WTC11 (cell line): ENCODE measurements around the gene RRAGD. TPM values are rescaled to one million over a fixed set of nuclear protein-coding genes. Genes with fewer than 3 reads are reported as not detected.
A peak's percentile ranks its signal among the peaks of the same experiment; 100 is the strongest.

Experiments used
- ATAC-seq: fragments of 200-7000 bp; cut with Tn5 transposase; 2 replicates; pipeline ENCODE4 v1.10.0; 2021; ENCODE audit warnings: mild to moderate bottlenecking, moderate library complexity
- CTCF ChIA-PET: fragments of 300-600 bp; sonication (Branson Sonifier 250); formaldehyde crosslinking; loops from one replicate; lab custom pipeline; 2021; ENCODE audit warnings: antibody characterized with exemption; lab: Charles Lee
- POLR2A ChIA-PET: fragments of 350-600 bp; sonication (Branson Sonifier 250); formaldehyde crosslinking; loops from one replicate; lab custom pipeline; 2021; ENCODE audit warnings: antibody characterized with exemption; lab: Charles Lee
- DNase-seq: peaks from one replicate; pipeline ENCODE4 v3.0.0; 2021; ENCODE audit warnings: low spot score
- H3K27ac Mint-ChIP-seq: 2 replicates; pipeline ENCODE4 v1.8.0; 2021; ENCODE audit warnings: mixed read lengths
- H3K27me3 Mint-ChIP-seq: 2 replicates; pipeline ENCODE4 v1.8.0; 2021; ENCODE audit warnings: low read depth, mild to moderate bottlenecking, moderate library complexity, mixed read lengths
- H3K36me3 Mint-ChIP-seq: 2 replicates; pipeline ENCODE4 v1.8.0; 2021; ENCODE audit warnings: mixed read lengths
- H3K4me1 Mint-ChIP-seq: 2 replicates; pipeline ENCODE4 v1.8.0; 2022; ENCODE audit warnings: mixed read lengths
- H3K4me3 Mint-ChIP-seq: 2 replicates; pipeline ENCODE4 v1.8.0; 2021; ENCODE audit warnings: mild to moderate bottlenecking, moderate library complexity, mixed read lengths
- H3K9me3 Mint-ChIP-seq: 2 replicates; pipeline ENCODE4 v1.8.0; 2021; ENCODE audit warnings: mixed read lengths
- ATF1 ChIP-seq: sonication (generic); formaldehyde crosslinking; IDR thresholded peaks from 2 replicates; pipeline ENCODE4 v1.8.1; 2023; ENCODE audit warnings: mild to moderate bottlenecking, moderate library complexity, missing genetic modification reagents
- CDX4 ChIP-seq: fragments of 250-450 bp; sonication (Bioruptor Pico); IDR thresholded peaks from 2 replicates; pipeline ENCODE4 v1.9.0; 2021; ENCODE audit warnings: moderate library complexity, mild to moderate bottlenecking, inconsistent platforms, borderline replicate concordance
- CTCF ChIP-seq: fragments of 200-600 bp; IDR thresholded peaks from 2 replicates; pipeline ENCODE4 v1.8.0; 2022; ENCODE audit warnings: antibody characterized with exemption
- E2F5 ChIP-seq: sonication (generic); formaldehyde crosslinking; IDR thresholded peaks from 2 replicates; pipeline ENCODE4 v1.8.1; 2022; ENCODE audit warnings: mild to moderate bottlenecking, moderate library complexity, missing genetic modification reagents
- ELF4 ChIP-seq: sonication (generic); formaldehyde crosslinking; IDR thresholded peaks from 2 replicates; pipeline ENCODE4 v1.8.1; 2022; ENCODE audit warnings: low read depth, mild to moderate bottlenecking, moderate library complexity, missing genetic modification reagents
- ESRRA ChIP-seq: sonication (generic); formaldehyde crosslinking; IDR thresholded peaks from 2 replicates; pipeline ENCODE4 v1.8.1; 2022; ENCODE audit warnings: mild to moderate bottlenecking, missing genetic modification reagents, borderline replicate concordance
- ETV6 ChIP-seq: sonication (generic); formaldehyde crosslinking; IDR thresholded peaks from 2 replicates; pipeline ENCODE4 v1.8.1; 2022; ENCODE audit warnings: mild to moderate bottlenecking, missing genetic modification reagents
- GRHL2 ChIP-seq: fragments of 250-450 bp; sonication (Bioruptor Pico); IDR thresholded peaks from 2 replicates; pipeline ENCODE4 v1.8.0; 2022; ENCODE audit warnings: mild to moderate bottlenecking, moderate library complexity; ENCODE audit not compliant: insufficient replicate concordance, severe bottlenecking
- HMGA2 ChIP-seq: fragments of 250-450 bp; sonication (Bioruptor Pico); IDR thresholded peaks from 2 replicates; pipeline ENCODE4 v1.4.0; 2021; ENCODE audit warnings: mild to moderate bottlenecking, moderate library complexity
- MAX ChIP-seq: sonication (generic); formaldehyde crosslinking; IDR thresholded peaks from 2 replicates; pipeline ENCODE4 v1.8.0; 2022; ENCODE audit warnings: mild to moderate bottlenecking, missing genetic modification reagents
- NFATC4 ChIP-seq: fragments of 250-450 bp; sonication (Bioruptor Pico); IDR thresholded peaks from 2 replicates; pipeline ENCODE4 v1.9.0; 2021; ENCODE audit warnings: mild to moderate bottlenecking
- NFE2L1 ChIP-seq: sonication (generic); formaldehyde crosslinking; IDR thresholded peaks from 2 replicates; pipeline ENCODE4 v1.8.1; 2023; ENCODE audit warnings: missing genetic modification reagents
- NFYB ChIP-seq: sonication (generic); formaldehyde crosslinking; conservative IDR thresholded peaks from 2 replicates; pipeline ENCODE4 v1.8.0; 2022; ENCODE audit warnings: low read depth, missing genetic modification reagents
- NR2C2 ChIP-seq: sonication (generic); formaldehyde crosslinking; IDR thresholded peaks from 2 replicates; pipeline ENCODE4 v1.8.0; 2022; ENCODE audit warnings: mild to moderate bottlenecking, missing genetic modification reagents
- NR3C1 ChIP-seq: sonication (generic); formaldehyde crosslinking; conservative IDR thresholded peaks from 2 replicates; pipeline ENCODE4 v1.8.1; 2023; ENCODE audit warnings: low read depth, mild to moderate bottlenecking, missing genetic modification reagents
- OVOL2 ChIP-seq: fragments of 250-450 bp; sonication (Bioruptor Pico); IDR thresholded peaks from 2 replicates; pipeline ENCODE4 v1.9.0; 2021; ENCODE audit warnings: mild to moderate bottlenecking, borderline replicate concordance
- SMAD3 ChIP-seq: sonication (generic); formaldehyde crosslinking; IDR thresholded peaks from 2 replicates; pipeline ENCODE4 v1.8.0; 2022; ENCODE audit warnings: missing genetic modification reagents, mild to moderate bottlenecking, borderline replicate concordance
- SP1 ChIP-seq: sonication (generic); formaldehyde crosslinking; conservative IDR thresholded peaks from 2 replicates; pipeline ENCODE4 v1.8.1; 2022; ENCODE audit warnings: missing genetic modification reagents
- USF2 ChIP-seq: sonication (generic); formaldehyde crosslinking; IDR thresholded peaks from 2 replicates; pipeline ENCODE4 v1.8.1; 2023; ENCODE audit warnings: mild to moderate bottlenecking, missing genetic modification reagents, moderate library complexity
- ZNF138 ChIP-seq: sonication (generic); formaldehyde crosslinking; conservative IDR thresholded peaks from 2 replicates; pipeline ENCODE4 v1.8.1; 2022; ENCODE audit warnings: mild to moderate bottlenecking, moderate library complexity, missing genetic modification reagents
- ZNF263 ChIP-seq: sonication (generic); formaldehyde crosslinking; IDR thresholded peaks from 2 replicates; pipeline ENCODE4 v1.8.1; 2022; ENCODE audit warnings: low read depth, mild to moderate bottlenecking, moderate library complexity, missing genetic modification reagents
- ZNF317 ChIP-seq: sonication (generic); formaldehyde crosslinking; IDR thresholded peaks from 2 replicates; pipeline ENCODE4 v1.8.1; 2023; ENCODE audit warnings: low read depth, mild to moderate bottlenecking, moderate library complexity, missing genetic modification reagents, borderline replicate concordance
- ZNF512 ChIP-seq: sonication (generic); formaldehyde crosslinking; IDR thresholded peaks from 2 replicates; pipeline ENCODE4 v1.8.1; 2022; ENCODE audit warnings: missing genetic modification reagents, borderline replicate concordance
- ZNF532 ChIP-seq: fragments of 250-450 bp; sonication (Bioruptor Pico); IDR thresholded peaks from 2 replicates; pipeline ENCODE4 v1.9.0; 2021; ENCODE audit warnings: mild to moderate bottlenecking, borderline replicate concordance
- total RNA-seq: library from RNA; stranded (reverse); gene quantifications from 3 replicates; pipeline ENCODE4 v1.2.3, GENCODE V29; 2021

RRAGD gene
- total RNA-seq, 1 experiment from 2014 or later, result 25.4 TPM

- DNase-seq (no peak), ATAC-seq (no peak)
- Mint-ChIP-seq H3K27ac (no peak overlapping the region), H3K27me3 (peaks cover 77% of the 10 kb centered on the region), H3K4me1 (peaks cover 26% of the 10 kb centered on the region), H3K36me3 (no peaks in the 10 kb centered on the region), H3K4me3 (no peak overlapping the region), H3K9me3 (peaks cover 15% of the 10 kb centered on the region)
- ChIA-PET CTCF (interaction anchor here (0.8 kb wide), 1 partner anchor 127 kb away, joined by 3 read pairs; no protein-coding TSS in a partner anchor), POLR2A (no interaction called here)
- peak; percentile 60 for TF ChIP-seq USF2 (CRISPR knock-in tag)
- no peak for TF ChIP-seq ZNF138 (CRISPR knock-in tag)
Measured at GRCh38 chr6:89438248-89438647, 26.2 kb upstream of the RRAGD start.

GRCh38 chr6:89436226-89436625 is 24.2 kb upstream of the RRAGD start:
- POLR2A ChIA-PET, result no interaction called here
- no peak for ATAC-seq

GRCh38 chr6:89434954-89435353 is 22.9 kb upstream of the RRAGD start:
- H3K9me3 Mint-ChIP-seq, result peaks cover 1% of the 10 kb centered on the region
- H3K27ac Mint-ChIP-seq, result no peak overlapping the region
- peaks cover 33% of the 10 kb centered on the region for H3K4me1 Mint-ChIP-seq
- no peak for ATAC-seq
- ChIA-PET POLR2A (no interaction called here), CTCF (interaction anchor here (1.6 to 1.7 kb wide), 2 partner anchors 63 to 174 kb away, joined by 6 to 11 read pairs; no protein-coding TSS in a partner anchor)
- H3K36me3 Mint-ChIP-seq, result no peaks in the 10 kb centered on the region
- DNase-seq, result no peak
- H3K4me3 Mint-ChIP-seq, result no peak overlapping the region
- H3K27me3 Mint-ChIP-seq, result peaks cover 62% of the 10 kb centered on the region
- TF ChIP-seq NFYB (CRISPR knock-in tag), result no peak
- no peak for TF ChIP-seq ZNF532 (CRISPR knock-in tag)
- no peak for TF ChIP-seq ETV6 (CRISPR knock-in tag)
- TF ChIP-seq CTCF, result no peak
- no peak for TF ChIP-seq USF2 (CRISPR knock-in tag)
- TF ChIP-seq NR3C1 (CRISPR knock-in tag), result no peak
- TF ChIP-seq NFATC4 (CRISPR knock-in tag), result no peak
- no peak for TF ChIP-seq ATF1
- TF ChIP-seq NFE2L1 (CRISPR knock-in tag), result no peak
- no peak for TF ChIP-seq OVOL2
- no peak for TF ChIP-seq SP1
- no peak for TF ChIP-seq ZNF512 (CRISPR knock-in tag)

More at GRCh38 chr6:89436226-89436625, 24.2 kb upstream of the RRAGD start:
- CTCF ChIA-PET, result interaction anchor here (1.1 to 1.2 kb wide), 2 partner anchors 65 to 124 kb away, joined by 3 to 7 read pairs; no protein-coding TSS in a partner anchor
- H3K4me3 Mint-ChIP-seq, result no peak overlapping the region
- peaks cover 7% of the 10 kb centered on the region for H3K9me3 Mint-ChIP-seq
- H3K27me3 Mint-ChIP-seq, result peaks cover 69% of the 10 kb centered on the region
- no peaks in the 10 kb centered on the region for H3K36me3 Mint-ChIP-seq
- H3K4me1 Mint-ChIP-seq, result peaks cover 26% of the 10 kb centered on the region
- H3K27ac Mint-ChIP-seq, result no peak overlapping the region
- DNase-seq, result no peak
- TF ChIP-seq ELF4, result no peak
- no peak for TF ChIP-seq GRHL2
- no peak for TF ChIP-seq HMGA2 (CRISPR knock-in tag)
- TF ChIP-seq NFATC4 (CRISPR knock-in tag), result no peak
- no peak for TF ChIP-seq CDX4
- no peak for TF ChIP-seq NR2C2 (CRISPR knock-in tag)
- no peak for TF ChIP-seq SMAD3 (CRISPR knock-in tag)
- no peak for TF ChIP-seq E2F5 (CRISPR knock-in tag)
- TF ChIP-seq MAX, result no peak
- no peak for TF ChIP-seq ESRRA (CRISPR knock-in tag)
- no peak for TF ChIP-seq ZNF263 (CRISPR knock-in tag)
- TF ChIP-seq ZNF317, result no peak
